Measurements from ENCODE around the gene CLCNKB.

CLCNKB gene

DNA sequence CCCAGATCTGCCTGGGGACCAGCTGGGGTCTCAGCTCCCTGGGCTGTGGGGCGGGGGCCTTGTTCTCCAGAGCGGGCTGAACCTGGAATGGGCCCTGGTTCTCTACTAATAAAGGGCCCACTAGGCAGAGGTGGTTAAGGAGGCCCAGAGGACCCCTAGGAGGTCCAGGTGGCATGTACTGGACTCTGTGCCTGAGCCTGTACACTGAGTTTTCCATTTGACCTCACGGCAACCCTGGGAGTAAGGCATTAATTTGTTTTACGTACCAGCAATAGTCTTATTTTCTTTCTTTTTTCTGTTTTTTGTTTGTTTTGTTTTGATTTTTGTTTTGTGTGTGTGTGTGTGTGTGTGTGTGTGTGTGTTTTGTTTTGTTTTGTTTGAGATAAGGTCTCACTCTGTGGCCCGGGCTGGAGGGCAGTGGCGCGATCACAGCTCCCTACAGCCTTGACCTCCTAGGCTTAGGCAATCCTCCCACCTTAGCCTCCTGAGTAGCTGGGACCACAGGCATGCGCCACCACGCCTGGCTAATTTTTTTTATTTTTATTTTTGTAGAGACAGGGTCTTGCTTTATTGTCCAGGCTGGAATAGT, 49.4 kb downstream of the CLCNKB start:
- in situ Hi-C loops (cut with MboI; ENCODE audit: low pct_unique_long_range_greater_than_20kb, low sequenced_read_pairs, unreplicated experiment): no loop called here
- DNase-seq (ENCODE audit: low spot score): no peak
- TF ChIP-seq, protein P1, sequence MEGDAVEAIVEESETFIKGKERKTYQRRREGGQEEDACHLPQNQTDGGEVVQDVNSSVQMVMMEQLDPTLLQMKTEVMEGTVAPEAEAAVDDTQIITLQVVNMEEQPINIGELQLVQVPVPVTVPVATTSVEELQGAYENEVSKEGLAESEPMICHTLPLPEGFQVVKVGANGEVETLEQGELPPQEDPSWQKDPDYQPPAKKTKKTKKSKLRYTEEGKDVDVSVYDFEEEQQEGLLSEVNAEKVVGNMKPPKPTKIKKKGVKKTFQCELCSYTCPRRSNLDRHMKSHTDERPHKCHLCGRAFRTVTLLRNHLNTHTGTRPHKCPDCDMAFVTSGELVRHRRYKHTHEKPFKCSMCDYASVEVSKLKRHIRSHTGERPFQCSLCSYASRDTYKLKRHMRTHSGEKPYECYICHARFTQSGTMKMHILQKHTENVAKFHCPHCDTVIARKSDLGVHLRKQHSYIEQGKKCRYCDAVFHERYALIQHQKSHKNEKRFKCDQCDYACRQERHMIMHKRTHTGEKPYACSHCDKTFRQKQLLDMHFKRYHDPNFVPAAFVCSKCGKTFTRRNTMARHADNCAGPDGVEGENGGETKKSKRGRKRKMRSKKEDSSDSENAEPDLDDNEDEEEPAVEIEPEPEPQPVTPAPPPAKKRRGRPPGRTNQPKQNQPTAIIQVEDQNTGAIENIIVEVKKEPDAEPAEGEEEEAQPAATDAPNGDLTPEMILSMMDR (IDR thresholded peaks at IDR 0.05; ENCODE audit: extremely low read depth, insufficient read depth, missing control alignments): no peak

DNA sequence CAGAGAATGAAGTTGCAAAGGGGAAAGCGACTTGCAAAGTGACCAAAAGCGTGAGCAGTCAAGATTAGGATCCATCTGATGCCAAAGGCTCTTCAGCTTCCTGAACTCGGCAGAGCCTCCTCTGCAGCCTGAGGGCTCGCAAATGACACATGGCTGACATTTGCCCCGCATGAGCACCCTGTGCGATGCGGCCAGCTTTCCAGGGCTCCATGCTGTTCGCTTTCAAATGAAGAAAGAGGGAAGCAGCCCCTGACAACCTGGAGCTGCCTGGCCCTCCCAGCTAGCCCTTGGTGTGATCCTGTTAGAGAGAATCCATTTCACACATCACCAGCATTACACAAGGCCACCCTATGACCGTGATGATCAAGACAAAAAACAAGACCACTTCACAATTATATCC, 50.0 kb downstream of the CLCNKB start:
- TF ChIP-seq, protein P1 (IDR thresholded peaks at IDR 0.05; ENCODE audit: extremely low read depth, insufficient read depth, missing control alignments): no peak
- in situ Hi-C loops (cut with MboI; ENCODE audit: low pct_unique_long_range_greater_than_20kb, low sequenced_read_pairs, unreplicated experiment): no loop called here
- no peak for DNase-seq (ENCODE audit: low spot score)

DNA sequence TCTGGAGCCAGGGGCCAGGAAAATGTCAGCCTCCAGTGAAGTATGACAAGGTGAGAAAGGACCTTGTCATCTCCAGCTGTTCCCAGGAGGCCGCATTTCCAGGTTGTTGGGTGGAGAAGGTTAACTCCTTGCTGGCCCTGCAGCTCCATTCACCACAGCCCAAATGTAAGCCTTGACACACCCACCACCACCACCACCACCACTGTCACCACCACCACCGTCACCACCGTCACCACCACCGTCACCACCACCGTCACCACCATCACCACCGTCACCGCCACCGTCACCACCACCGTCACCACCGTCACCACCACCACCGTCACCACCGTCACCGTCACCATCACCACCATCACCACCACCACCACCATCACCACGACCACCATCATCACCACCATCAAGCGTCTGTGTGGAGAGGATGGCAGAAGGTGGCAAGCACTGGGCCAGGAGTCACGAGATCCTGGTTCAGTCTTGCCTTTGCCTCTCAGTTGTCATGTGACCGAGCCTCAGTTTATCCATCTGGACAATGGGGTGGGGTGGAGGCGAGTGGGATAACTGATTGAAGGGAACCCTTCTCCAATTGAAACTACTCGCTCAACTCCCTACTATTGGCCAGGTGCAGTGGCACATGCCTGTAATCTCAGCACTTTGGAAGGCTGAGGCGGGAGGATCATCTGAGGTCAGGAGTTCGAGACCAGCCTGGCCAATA, 51.0 kb downstream of the CLCNKB start:
- TF ChIP-seq, protein P1 (IDR thresholded peaks at IDR 0.05; ENCODE audit: extremely low read depth, insufficient read depth, missing control alignments): no peak
- in situ Hi-C loops (cut with MboI; ENCODE audit: low pct_unique_long_range_greater_than_20kb, low sequenced_read_pairs, unreplicated experiment): no loop called here
- no peak for DNase-seq (ENCODE audit: low spot score)

- no peak for DNase-seq (ENCODE audit: low spot score)
- TF ChIP-seq, protein P1 (IDR thresholded peaks at IDR 0.05; ENCODE audit: extremely low read depth, insufficient read depth, missing control alignments): no peak
- in situ Hi-C loops (cut with MboI; ENCODE audit: low pct_unique_long_range_greater_than_20kb, low sequenced_read_pairs, unreplicated experiment): no loop called here
These were observed 51.9 kb downstream of the CLCNKB start for GRCh38 chr1:16095447-16095846.

- TF ChIP-seq, protein P1 (IDR thresholded peaks at IDR 0.05; ENCODE audit: extremely low read depth, insufficient read depth, missing control alignments): no peak
- in situ Hi-C loops (cut with MboI; ENCODE audit: low pct_unique_long_range_greater_than_20kb, low sequenced_read_pairs, unreplicated experiment): no loop called here
- no peak for DNase-seq (ENCODE audit: low spot score)
These were observed 55.8 kb downstream of the CLCNKB start for GRCh38 chr1:16099412-16099811.

GRCh38 chr1:16101623-16102022, 58.0 kb downstream of the CLCNKB start:
- no peak for DNase-seq (ENCODE audit: low spot score)
- TF ChIP-seq, protein P1 (IDR thresholded peaks at IDR 0.05; ENCODE audit: extremely low read depth, insufficient read depth, missing control alignments): no peak
- in situ Hi-C loops (cut with MboI; ENCODE audit: low pct_unique_long_range_greater_than_20kb, low sequenced_read_pairs, unreplicated experiment): loop anchor here (25.0 kb wide), 1 partner anchor 511 kb away; the partner anchor contains the start of gene NBPF1

Data from GM13977 (cell line).